Brain microvascular endothelial cell (primary cell): ENCODE measurements around the gene DSC1.

Source experiments
- DNase-seq: peaks from one replicate; pipeline ENCODE4 v3.0.0-alpha.2; 2020
- H3K27ac ChIP-seq: fragments of 250-450 bp; sonication (Bioruptor Pico); 2 replicates; pipeline ENCODE4 v1.5.1; 2020; ENCODE audit warnings: mild to moderate bottlenecking, moderate library complexity
- H3K27me3 ChIP-seq: fragments of 250-450 bp; sonication (Bioruptor Pico); replicated peaks from 2 replicates; pipeline ENCODE4 v1.5.1; 2020; ENCODE audit warnings: mild to moderate bottlenecking
- H3K36me3 ChIP-seq: fragments of 250-450 bp; sonication (Bioruptor Pico); replicated peaks from 2 replicates; pipeline ENCODE4 v1.5.1; 2020; ENCODE audit warnings: mild to moderate bottlenecking
- H3K4me3 ChIP-seq: 2 replicates; pipeline ENCODE4 v1.5.1; 2011; ENCODE audit warnings: low read depth, mild to moderate bottlenecking, control low read depth, low read length, moderate library complexity
- in situ Hi-C: cut with HindIII; loops from 2 replicates; pipeline ENCODE4 v1.10.0; 2017; ENCODE audit warnings: low sequenced_read_pairs, low pct_ligation_motif_present
- TF ChIP-seq, protein P1 (sequence below): IDR thresholded peaks from 2 replicates; pipeline ENCODE4 v1.5.1; 2011; ENCODE audit warnings: low read depth, mild to moderate bottlenecking, moderate library complexity, low read length, control low read depth, inconsistent platforms; ENCODE audit errors: missing control alignments

The DSC1 gene

DNA sequence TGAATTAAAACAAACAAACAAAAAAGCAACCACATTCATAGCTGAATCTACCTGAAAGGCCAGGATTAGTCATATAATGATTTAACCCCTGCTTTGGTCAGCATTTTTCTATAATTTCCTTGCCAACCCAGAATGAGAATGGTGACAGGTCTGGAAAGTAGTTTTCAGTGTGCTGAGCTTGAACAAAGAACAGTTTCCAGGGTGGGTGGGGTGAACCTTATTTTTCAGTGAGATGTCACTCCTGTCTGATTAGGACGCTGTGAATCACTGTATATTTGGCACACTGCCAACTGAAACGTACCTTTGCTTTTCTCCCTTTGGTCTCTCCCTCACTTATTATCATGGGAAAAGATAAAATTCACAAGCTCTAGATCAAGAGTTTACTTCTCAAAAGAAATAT lies 35.0 kb upstream of the DSC1 start:
- TF ChIP-seq, protein P1, sequence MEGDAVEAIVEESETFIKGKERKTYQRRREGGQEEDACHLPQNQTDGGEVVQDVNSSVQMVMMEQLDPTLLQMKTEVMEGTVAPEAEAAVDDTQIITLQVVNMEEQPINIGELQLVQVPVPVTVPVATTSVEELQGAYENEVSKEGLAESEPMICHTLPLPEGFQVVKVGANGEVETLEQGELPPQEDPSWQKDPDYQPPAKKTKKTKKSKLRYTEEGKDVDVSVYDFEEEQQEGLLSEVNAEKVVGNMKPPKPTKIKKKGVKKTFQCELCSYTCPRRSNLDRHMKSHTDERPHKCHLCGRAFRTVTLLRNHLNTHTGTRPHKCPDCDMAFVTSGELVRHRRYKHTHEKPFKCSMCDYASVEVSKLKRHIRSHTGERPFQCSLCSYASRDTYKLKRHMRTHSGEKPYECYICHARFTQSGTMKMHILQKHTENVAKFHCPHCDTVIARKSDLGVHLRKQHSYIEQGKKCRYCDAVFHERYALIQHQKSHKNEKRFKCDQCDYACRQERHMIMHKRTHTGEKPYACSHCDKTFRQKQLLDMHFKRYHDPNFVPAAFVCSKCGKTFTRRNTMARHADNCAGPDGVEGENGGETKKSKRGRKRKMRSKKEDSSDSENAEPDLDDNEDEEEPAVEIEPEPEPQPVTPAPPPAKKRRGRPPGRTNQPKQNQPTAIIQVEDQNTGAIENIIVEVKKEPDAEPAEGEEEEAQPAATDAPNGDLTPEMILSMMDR = no peak
- H3K4me3 ChIP-seq = no peak overlapping the region
- DNase-seq = no peak
- no peaks in the 10 kb centered on the region for H3K36me3 ChIP-seq
- H3K27me3 ChIP-seq = no peaks in the 10 kb centered on the region
- in situ Hi-C loops = no loop called here
- H3K27ac ChIP-seq = no peak overlapping the region

- Histone ChIP-seq H3K27me3 (no peaks in the 10 kb centered on the region), H3K36me3 (no peaks in the 10 kb centered on the region), H3K4me3 (no peak overlapping the region), H3K27ac (no peak overlapping the region)
- DNase-seq = no peak
- in situ Hi-C loops = no loop called here
- TF ChIP-seq, protein P1 = no peak
These were observed 32.4 kb upstream of the DSC1 start for GRCh38 chr18:31195063-31195462.

- TF ChIP-seq, protein P1 = no peak
- Histone ChIP-seq H3K27me3 (no peaks in the 10 kb centered on the region), H3K27ac (no peak overlapping the region), H3K4me3 (no peak overlapping the region), H3K36me3 (no peaks in the 10 kb centered on the region)
- in situ Hi-C loops = no loop called here
- DNase-seq = no peak
These were observed 29.6 kb upstream of the DSC1 start for GRCh38 chr18:31192086-31192776.

DNA sequence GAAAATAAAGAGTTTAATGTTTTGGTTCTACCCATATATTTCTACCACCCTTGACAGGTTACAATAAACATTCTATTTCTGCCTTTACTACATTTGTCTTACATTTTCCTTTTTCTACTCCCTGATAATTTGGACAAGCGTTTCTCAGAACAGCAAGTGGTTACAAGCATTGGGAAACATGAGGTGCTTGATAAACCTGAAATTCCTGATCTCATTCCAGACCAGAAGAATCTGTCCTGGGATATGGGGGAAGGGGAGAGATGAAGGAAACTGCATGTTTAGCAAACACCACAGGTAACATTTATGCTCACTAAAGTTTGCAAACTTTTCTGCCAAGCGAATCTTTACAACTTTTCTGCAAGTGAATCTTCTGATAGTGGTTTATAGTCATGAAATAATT lies 28.3 kb upstream of the DSC1 start:
- in situ Hi-C loops = no loop called here

GRCh38 chr18:31189757-31190156 lies 27.1 kb upstream of the DSC1 start:
- Histone ChIP-seq H3K4me3 (no peak overlapping the region), H3K27me3 (no peaks in the 10 kb centered on the region), H3K36me3 (no peaks in the 10 kb centered on the region), H3K27ac (no peak overlapping the region)
- DNase-seq = no peak
- TF ChIP-seq, protein P1 = no peak
- in situ Hi-C loops = no loop called here

More for the DNA sequence above, 28.3 kb upstream of the DSC1 start:
- no peak for DNase-seq
- H3K27me3 ChIP-seq = no peaks in the 10 kb centered on the region
- H3K36me3 ChIP-seq = no peaks in the 10 kb centered on the region
- no peak overlapping the region for H3K4me3 ChIP-seq
- H3K27ac ChIP-seq = no peak overlapping the region
- TF ChIP-seq, protein P1 = no peak
